Adipocyte (in vitro differentiated cells): ENCODE data around the gene TMEM132A.

Source experiments
- DNase-seq: peaks from one replicate; pipeline ENCODE4 v3.0.0-alpha.2; 2015; ENCODE audit warnings: low read depth
- H3K27me3 ChIP-seq: replicated peaks from 2 replicates; pipeline ENCODE4 v1.7.0; 2013; ENCODE audit warnings: mild to moderate bottlenecking, low read length, moderate library complexity; ENCODE audit not compliant: control insufficient read depth, insufficient read depth
- H3K36me3 ChIP-seq: 2 replicates; pipeline ENCODE4 v1.7.0; 2013; ENCODE audit warnings: low read length, mild to moderate bottlenecking, moderate library complexity; ENCODE audit not compliant: control insufficient read depth, insufficient read depth, severe bottlenecking
- H3K4me1 ChIP-seq: 2 replicates; pipeline ENCODE4 v1.7.0; 2013; ENCODE audit warnings: mild to moderate bottlenecking, low read length, moderate library complexity; ENCODE audit not compliant: control insufficient read depth, insufficient read depth
- H3K4me3 ChIP-seq: 2 replicates; pipeline ENCODE4 v1.7.0; 2013; ENCODE audit warnings: mild to moderate bottlenecking, low read length, moderate library complexity
- H3K9ac ChIP-seq: 2 replicates; pipeline ENCODE4 v1.7.0; 2013; ENCODE audit warnings: mild to moderate bottlenecking, low read length, moderate library complexity
- H3K9me3 ChIP-seq: 2 replicates; pipeline ENCODE4 v1.7.0; 2013; ENCODE audit warnings: mild to moderate bottlenecking, low read length, moderate library complexity; ENCODE audit not compliant: control insufficient read depth

TMEM132A gene

DNA sequence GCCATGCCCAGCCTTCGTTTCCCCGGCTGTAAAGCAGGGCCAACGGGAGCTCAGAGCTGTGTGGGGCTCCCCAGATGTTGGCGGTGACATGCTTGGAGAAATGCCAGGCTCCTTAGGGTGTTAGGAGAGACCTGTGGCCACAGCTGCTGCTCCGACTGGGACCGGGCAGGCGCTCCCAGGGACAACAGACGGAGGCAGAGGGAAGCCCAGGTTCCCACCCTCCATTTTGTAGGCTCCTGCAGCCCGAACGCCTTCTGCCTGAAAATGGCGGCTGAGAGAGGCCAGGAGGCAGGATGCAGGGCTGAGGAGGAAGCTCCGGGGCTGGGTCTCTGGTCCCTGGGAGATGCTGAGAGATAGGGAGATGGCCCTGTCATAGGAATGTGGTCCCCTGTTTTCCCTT, 57.3 kb downstream of the TMEM132A start:
- Histone ChIP-seq H3K4me1 (no peaks in the 10 kb centered on the region), H3K36me3 (no peaks in the 10 kb centered on the region), H3K4me3 (no peak overlapping the region), H3K9ac (no peak overlapping the region), H3K9me3 (peaks cover 3% of the 10 kb centered on the region), H3K27me3 (peaks cover 35% of the 10 kb centered on the region)
- DNase-seq: no peak

GRCh38 chr11:60982184-60982583, 57.9 kb downstream of the TMEM132A start:
- H3K36me3 ChIP-seq: no peaks in the 10 kb centered on the region
- no peak overlapping the region for H3K9ac ChIP-seq
- H3K9me3 ChIP-seq: peaks cover 3% of the 10 kb centered on the region
- no peak overlapping the region for H3K4me3 ChIP-seq
- DNase-seq: no peak
- H3K4me1 ChIP-seq: no peaks in the 10 kb centered on the region
- H3K27me3 ChIP-seq: peaks cover 32% of the 10 kb centered on the region

- H3K4me1 ChIP-seq: no peaks in the 10 kb centered on the region
- peaks cover 35% of the 10 kb centered on the region for H3K27me3 ChIP-seq
- no peak overlapping the region for H3K9ac ChIP-seq
- H3K36me3 ChIP-seq: no peaks in the 10 kb centered on the region
- peaks cover 3% of the 10 kb centered on the region for H3K9me3 ChIP-seq
- DNase-seq: no peak
- H3K4me3 ChIP-seq: no peak overlapping the region
These were observed 59.9 kb downstream of the TMEM132A start for GRCh38 chr11:60984149-60984548.

- Histone ChIP-seq H3K36me3 (no peaks in the 10 kb centered on the region), H3K27me3 (peaks cover 39% of the 10 kb centered on the region), H3K9ac (no peak overlapping the region), H3K9me3 (peaks cover 3% of the 10 kb centered on the region), H3K4me1 (no peaks in the 10 kb centered on the region), H3K4me3 (no peak overlapping the region)
- DNase-seq: no peak
These were observed 60.4 kb downstream of the TMEM132A start for GRCh38 chr11:60984636-60985035.

DNA sequence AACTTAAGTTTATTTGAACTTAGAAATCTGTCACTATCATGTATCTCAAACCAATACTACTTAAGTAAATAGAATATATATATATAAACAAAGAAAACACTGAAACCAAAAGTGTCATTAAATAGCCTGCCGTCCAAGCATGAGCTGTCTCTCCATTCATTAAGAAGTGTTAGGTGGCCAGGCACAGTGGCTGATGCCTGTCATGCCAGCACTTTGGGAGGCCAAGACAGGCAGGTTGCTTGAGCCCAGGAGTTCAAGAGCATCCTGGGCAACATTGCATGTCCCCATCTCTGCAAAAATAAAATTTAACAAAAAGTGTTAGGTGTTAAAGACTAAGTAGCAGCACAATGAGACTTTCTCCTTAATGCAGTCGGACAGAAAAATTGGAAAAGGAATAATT, 61.2 kb downstream of the TMEM132A start:
- peaks cover 45% of the 10 kb centered on the region for H3K27me3 ChIP-seq
- no peak overlapping the region for H3K4me3 ChIP-seq
- no peak for DNase-seq
- H3K4me1 ChIP-seq: no peaks in the 10 kb centered on the region
- H3K36me3 ChIP-seq: no peaks in the 10 kb centered on the region
- H3K9ac ChIP-seq: no peak overlapping the region
- H3K9me3 ChIP-seq: peaks cover 3% of the 10 kb centered on the region

- Histone ChIP-seq H3K4me1 (no peaks in the 10 kb centered on the region), H3K9me3 (peaks cover 3% of the 10 kb centered on the region), H3K9ac (no peak overlapping the region), H3K36me3 (no peaks in the 10 kb centered on the region), H3K27me3 (peaks cover 45% of the 10 kb centered on the region), H3K4me3 (no peak overlapping the region)
- peak; percentile 8 for DNase-seq
These were observed 62.0 kb downstream of the TMEM132A start for GRCh38 chr11:60985991-60986915.
